HepG2 (cell line): Measurements from ENCODE around the gene FUBP3. TPM values are rescaled to one million over a fixed set of nuclear protein-coding genes. Genes with fewer than 3 reads are reported as not detected.

ENCODE experiments used
- ATAC-seq: fragments of 200-7000 bp; cut with Tn5 transposase; 3 replicates; pipeline ENCODE4 v1.9.1; 2020; ENCODE audit warnings: mild to moderate bottlenecking, moderate library complexity
- BruUV-seq: library from RNA; stranded (reverse); fragments of 400-500 nt; replicated peaks from 2 replicates; lab custom pipeline; 2021; lab: Mats Ljungman, UMichigan
- CTCF ChIA-PET: fragments of 300-600 bp; formaldehyde crosslinking; extraction: SDS; loops from one replicate; lab custom pipeline; 2021; ENCODE audit warnings: low total read pairs, inconsistent platforms, low intra/inter-chr PET ratio; lab: Yijun Ruan, JAX
- POLR2A ChIA-PET: fragments of 350-600 bp; sonication (Branson Sonifier 250); formaldehyde crosslinking; loops from one replicate; lab custom pipeline; 2020; ENCODE audit warnings: antibody characterized with exemption, inconsistent platforms; lab: Yijun Ruan, JAX
- DNase-seq: peaks from one replicate; pipeline ENCODE4 v3.0.0-alpha.2; 2015; ENCODE audit warnings: low spot score
- FAIRE-seq: peaks from 3 replicates; lab custom pipeline; 2011; peaks lifted over from hg19 to GRCh38; lab: Jason Lieb, UNC
- H2AFZ ChIP-seq: one replicate; pipeline ENCODE4 v1.6.1; 2011; ENCODE audit warnings: low read length, inconsistent platforms
- H3K27ac ChIP-seq: fragments of 300-600 bp; 3 replicates; pipeline ENCODE4 v1.8.0; 2011; ENCODE audit warnings: mixed run types, mild to moderate bottlenecking, mixed read lengths, low read length, inconsistent platforms; ENCODE audit not compliant: insufficient read depth; ENCODE audit errors: extremely low read length
- H3K27me3 ChIP-seq, 2 experiments: fragments of 200-600 bp in 1 of 2; 2 replicates in 1 of 2; 3 replicates in 1 of 2; pipeline versions ENCODE4 v1.6.0 to v1.8.0; 2011; ENCODE audit warnings: low read length in 2 of 2, mild to moderate bottlenecking in 2 of 2, moderate library complexity in 2 of 2, inconsistent platforms in 1 of 2; ENCODE audit not compliant: insufficient read depth in 2 of 2, control insufficient read depth in 1 of 2
- H3K36me3 ChIP-seq, 2 experiments: fragments of 200-600 bp in 1 of 2; replicated peaks in 1 of 2; 2 replicates in 1 of 2; 3 replicates in 1 of 2; pipeline versions ENCODE4 v1.5.1 to v1.8.0; 2011; ENCODE audit warnings: low read length in 2 of 2, inconsistent platforms in 1 of 2; ENCODE audit not compliant: insufficient read depth in 2 of 2, control insufficient read depth in 1 of 2
- H3K4me1 ChIP-seq: 2 replicates; pipeline ENCODE4 v1.5.1; 2012; ENCODE audit warnings: low read length, inconsistent platforms; ENCODE audit not compliant: insufficient read depth
- H3K4me2 ChIP-seq: 2 replicates; pipeline ENCODE4 v1.6.0; 2011; ENCODE audit warnings: low read depth, low read length, inconsistent platforms
- H3K4me3 ChIP-seq, 3 experiments: fragments of 200-600 bp in 1 of 3; sonication (generic), shearing (Covaris generic) in 1 of 3; replicated peaks in 1 of 3; 2 replicates each; pipeline ENCODE4 v1.5.1; 2011 to 2016; ENCODE audit warnings: low read length in 3 of 3, inconsistent platforms in 2 of 3, low read depth in 2 of 3, mild to moderate bottlenecking in 2 of 3, control low read depth in 1 of 3, mixed read lengths in 1 of 3; ENCODE audit not compliant: insufficient read depth in 1 of 3
- H3K79me2 ChIP-seq: one replicate; pipeline ENCODE4 v1.6.1; 2011; ENCODE audit warnings: low read length, inconsistent platforms; ENCODE audit not compliant: insufficient read depth
- H3K9ac ChIP-seq: 2 replicates; pipeline ENCODE4 v1.6.0; 2011; ENCODE audit warnings: mild to moderate bottlenecking, low read depth, low read length, inconsistent platforms; ENCODE audit not compliant: insufficient read depth
- H3K9me3 ChIP-seq: 2 replicates; pipeline ENCODE4 v1.5.1; 2012; ENCODE audit warnings: mild to moderate bottlenecking, low read length
- H4K20me1 ChIP-seq: 2 replicates; pipeline ENCODE4 v1.6.0; 2011; ENCODE audit warnings: inconsistent platforms, mild to moderate bottlenecking, low read length, moderate library complexity; ENCODE audit not compliant: insufficient read depth
- NR2F2 ChIP-seq: IDR thresholded peaks from 2 replicates; pipeline ENCODE4 v1.6.1; 2012; ENCODE audit warnings: low read depth, inconsistent platforms, borderline replicate concordance
- ZNF138 ChIP-seq: sonication (generic); formaldehyde crosslinking; IDR thresholded peaks from 2 replicates; pipeline ENCODE4 v1.5.0; 2020; ENCODE audit warnings: mild to moderate bottlenecking, low read depth, missing genetic modification reagents
- ZNF180 ChIP-seq: sonication (generic); formaldehyde crosslinking; IDR thresholded peaks from 2 replicates; pipeline ENCODE4 v1.4.0; 2020; ENCODE audit warnings: low read depth, missing genetic modification reagents, borderline replicate concordance
- ZNF317 ChIP-seq: sonication (generic); formaldehyde crosslinking; IDR thresholded peaks from 2 replicates; pipeline ENCODE4 v1.5.0; 2020; ENCODE audit warnings: mild to moderate bottlenecking, missing genetic modification reagents
- WGBS: methylation state at CpG from one replicate; pipeline ENCODE4 v1.1.6; 2017; ENCODE audit warnings: low lambda C conversion rate; 5-methylcytosine and 5-hydroxymethylcytosine counted together
- in situ Hi-C: cut with HindIII; loops from 2 replicates; pipeline ENCODE4 v1.10.0; 2017; ENCODE audit warnings: low pct_unique_long_range_greater_than_20kb; ENCODE audit not compliant: extremely low pct_ligation_motif_present
- intact Hi-C: fragments of 100-400 bp; cut with micrococcal nuclease; formaldehyde crosslinking; loops from one replicate; pipeline ENCODE4 v1.10.0; 2022; ENCODE audit not compliant: unreplicated experiment
- polyA plus RNA-seq, 8 experiments: library from polyadenylated mRNA; depleted of rRNA in 3 of 8; stranded (reverse) in 7 of 8; unstranded in 1 of 8; fragments of >200 nt; fragmentation: Illumina TruSeq in 4 of 8; extraction: Trizol in 4 of 8; gene quantifications; 2 replicates each; pipeline versions ENCODE4 v1.2.1 to v1.2.3, GENCODE V29; 2011 to 2016; ENCODE audit warnings: low read depth in 4 of 8, missing spikeins in 1 of 8, mixed read lengths in 1 of 8; ENCODE audit not compliant: insufficient read depth in 1 of 8
- total RNA-seq, 5 experiments: library from RNA; depleted of rRNA; stranded (reverse); fragments of >200 nt; fragmentation: Illumina TruSeq; extraction: Trizol; gene quantifications; 2 replicates each; pipeline ENCODE4 v1.2.3, GENCODE V29; 2016; ENCODE audit warnings: low read depth in 1 of 5
- TF ChIP-seq, protein P1 (sequence below): sonication (generic); formaldehyde crosslinking; IDR thresholded peaks from 2 replicates; pipeline ENCODE4 v1.9.0; 2022; ENCODE audit warnings: missing genetic modification reagents, mild to moderate bottlenecking, borderline replicate concordance
- TF ChIP-seq, protein P2 (sequence below): sonication (generic); formaldehyde crosslinking; IDR thresholded peaks from 2 replicates; pipeline ENCODE4 v1.4.0; 2020; ENCODE audit warnings: mild to moderate bottlenecking, missing genetic modification reagents
- TF ChIP-seq, protein P3 (sequence below): sonication (generic); formaldehyde crosslinking; IDR thresholded peaks from 2 replicates; pipeline ENCODE4 v1.5.1; 2020; ENCODE audit warnings: mild to moderate bottlenecking, missing genetic modification reagents, moderate library complexity
- TF ChIP-seq, protein P4 (sequence below): sonication (generic); formaldehyde crosslinking; IDR thresholded peaks from 2 replicates; pipeline ENCODE4 v1.4.0; 2020; ENCODE audit warnings: missing genetic modification reagents, borderline replicate concordance
- TF ChIP-seq, protein P5 (sequence below), 2 experiments: sonication (generic) in 1 of 2; formaldehyde crosslinking in 1 of 2; IDR thresholded peaks; 2 replicates each; pipeline versions ENCODE4 v1.4.0 to v1.6.1; 2018 to 2020; ENCODE audit warnings: missing genetic modification reagents in 2 of 2, borderline replicate concordance in 1 of 2, low read depth in 1 of 2, mild to moderate bottlenecking in 1 of 2, missing biosample characterization in 1 of 2

The FUBP3 gene
- total and polyA plus RNA-seq, 2 of the 13 experiments (the other 11 are each of a cell fraction or from before 2014, with no cell fraction given): 28.7 to 40.0 TPM

DNA sequence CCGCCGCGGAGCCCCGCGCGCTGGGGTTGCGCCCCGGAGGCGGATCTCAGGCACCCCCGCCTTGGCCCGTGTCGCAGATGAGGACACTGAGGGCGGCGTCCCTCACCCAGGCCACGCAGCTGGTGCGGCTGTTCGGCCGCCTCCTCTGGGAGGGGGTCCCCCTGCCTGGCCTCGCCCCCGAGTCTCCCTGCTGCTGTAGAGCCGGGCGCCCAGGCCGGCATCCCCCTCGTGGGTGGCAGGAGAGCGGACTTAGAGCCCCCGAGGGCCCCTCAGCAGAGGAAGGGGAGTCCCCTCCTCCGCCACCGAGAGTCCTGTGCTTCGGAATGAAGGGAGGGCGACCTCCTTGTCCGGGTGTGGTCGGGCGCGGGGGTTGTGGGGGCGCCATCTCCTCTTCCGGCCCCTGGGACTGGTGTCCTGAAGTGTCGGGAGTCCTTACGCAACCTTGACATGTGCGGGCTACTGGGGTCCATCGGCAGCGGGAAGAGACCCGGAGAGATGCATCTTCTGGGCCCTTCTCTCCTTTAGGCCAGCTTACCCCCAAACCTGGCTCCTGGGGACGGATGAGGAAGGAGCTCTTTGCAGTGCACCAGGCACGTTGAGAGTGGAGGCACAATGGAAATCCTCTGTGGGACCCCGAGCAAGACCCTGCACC is 102.5 kb downstream of the FUBP3 start:
- Histone ChIP-seq H3K27me3 (peaks cover 2 to 21% of the 10 kb centered on the region in 2 experiments; a peak in 3 of 5 replicates), H3K4me3 (peak overlapping the region; percentile 55 to 76 (median 62)), H3K9me3 (peaks cover 8% of the 10 kb centered on the region), H3K79me2 (no peaks in the 10 kb centered on the region), H3K4me2 (peak overlapping the region; percentile 100), H3K27ac (no peak overlapping the region), H3K4me1 (peaks cover 22% of the 10 kb centered on the region), H3K36me3 (no peaks in the 10 kb centered on the region), H2AFZ (no peak overlapping the region), H4K20me1 (no peaks in the 10 kb centered on the region), H3K9ac (peak overlapping the region; percentile 46)
- ChIA-PET CTCF (interaction anchor here (1.1 to 2.0 kb wide), 2 partner anchors 201 to 221 kb away, joined by 4 to 40 read pairs; no protein-coding TSS in a partner anchor), POLR2A (interaction anchor here (1.0 to 2.3 kb wide), 8 partner anchors 9 to 236 kb away, joined by 3 to 8 read pairs (median 4); partner anchors contain the start of gene EXOSC2)
- DNase-seq (no peak), ATAC-seq (peak; percentile 58), FAIRE-seq (no peak)
- intact Hi-C loops: loop anchor here (1.0 to 10.0 kb wide), 2 partner anchors 87 to 221 kb away; no protein-coding TSS in a partner anchor
- no TSS peak for BruUV-seq
- 0% methylated on average over 2 of the region's 45 CpGs for WGBS
- in situ Hi-C loops: loop anchor here (5.0 kb wide), 1 partner anchor 230 kb away; no protein-coding TSS in a partner anchor
- TF ChIP-seq, protein P1, sequence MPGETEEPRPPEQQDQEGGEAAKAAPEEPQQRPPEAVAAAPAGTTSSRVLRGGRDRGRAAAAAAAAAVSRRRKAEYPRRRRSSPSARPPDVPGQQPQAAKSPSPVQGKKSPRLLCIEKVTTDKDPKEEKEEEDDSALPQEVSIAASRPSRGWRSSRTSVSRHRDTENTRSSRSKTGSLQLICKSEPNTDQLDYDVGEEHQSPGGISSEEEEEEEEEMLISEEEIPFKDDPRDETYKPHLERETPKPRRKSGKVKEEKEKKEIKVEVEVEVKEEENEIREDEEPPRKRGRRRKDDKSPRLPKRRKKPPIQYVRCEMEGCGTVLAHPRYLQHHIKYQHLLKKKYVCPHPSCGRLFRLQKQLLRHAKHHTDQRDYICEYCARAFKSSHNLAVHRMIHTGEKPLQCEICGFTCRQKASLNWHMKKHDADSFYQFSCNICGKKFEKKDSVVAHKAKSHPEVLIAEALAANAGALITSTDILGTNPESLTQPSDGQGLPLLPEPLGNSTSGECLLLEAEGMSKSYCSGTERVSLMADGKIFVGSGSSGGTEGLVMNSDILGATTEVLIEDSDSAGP (CRISPR knock-in tag): 0 out of 2 replicates have a peak, but pooled peaks have one; percentile 7
- TF ChIP-seq, protein P2, sequence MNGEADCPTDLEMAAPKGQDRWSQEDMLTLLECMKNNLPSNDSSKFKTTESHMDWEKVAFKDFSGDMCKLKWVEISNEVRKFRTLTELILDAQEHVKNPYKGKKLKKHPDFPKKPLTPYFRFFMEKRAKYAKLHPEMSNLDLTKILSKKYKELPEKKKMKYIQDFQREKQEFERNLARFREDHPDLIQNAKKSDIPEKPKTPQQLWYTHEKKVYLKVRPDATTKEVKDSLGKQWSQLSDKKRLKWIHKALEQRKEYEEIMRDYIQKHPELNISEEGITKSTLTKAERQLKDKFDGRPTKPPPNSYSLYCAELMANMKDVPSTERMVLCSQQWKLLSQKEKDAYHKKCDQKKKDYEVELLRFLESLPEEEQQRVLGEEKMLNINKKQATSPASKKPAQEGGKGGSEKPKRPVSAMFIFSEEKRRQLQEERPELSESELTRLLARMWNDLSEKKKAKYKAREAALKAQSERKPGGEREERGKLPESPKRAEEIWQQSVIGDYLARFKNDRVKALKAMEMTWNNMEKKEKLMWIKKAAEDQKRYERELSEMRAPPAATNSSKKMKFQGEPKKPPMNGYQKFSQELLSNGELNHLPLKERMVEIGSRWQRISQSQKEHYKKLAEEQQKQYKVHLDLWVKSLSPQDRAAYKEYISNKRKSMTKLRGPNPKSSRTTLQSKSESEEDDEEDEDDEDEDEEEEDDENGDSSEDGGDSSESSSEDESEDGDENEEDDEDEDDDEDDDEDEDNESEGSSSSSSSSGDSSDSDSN (CRISPR knock-in tag): peak; percentile 33
- TF ChIP-seq ZNF180: no peak
- TF ChIP-seq, protein P3, sequence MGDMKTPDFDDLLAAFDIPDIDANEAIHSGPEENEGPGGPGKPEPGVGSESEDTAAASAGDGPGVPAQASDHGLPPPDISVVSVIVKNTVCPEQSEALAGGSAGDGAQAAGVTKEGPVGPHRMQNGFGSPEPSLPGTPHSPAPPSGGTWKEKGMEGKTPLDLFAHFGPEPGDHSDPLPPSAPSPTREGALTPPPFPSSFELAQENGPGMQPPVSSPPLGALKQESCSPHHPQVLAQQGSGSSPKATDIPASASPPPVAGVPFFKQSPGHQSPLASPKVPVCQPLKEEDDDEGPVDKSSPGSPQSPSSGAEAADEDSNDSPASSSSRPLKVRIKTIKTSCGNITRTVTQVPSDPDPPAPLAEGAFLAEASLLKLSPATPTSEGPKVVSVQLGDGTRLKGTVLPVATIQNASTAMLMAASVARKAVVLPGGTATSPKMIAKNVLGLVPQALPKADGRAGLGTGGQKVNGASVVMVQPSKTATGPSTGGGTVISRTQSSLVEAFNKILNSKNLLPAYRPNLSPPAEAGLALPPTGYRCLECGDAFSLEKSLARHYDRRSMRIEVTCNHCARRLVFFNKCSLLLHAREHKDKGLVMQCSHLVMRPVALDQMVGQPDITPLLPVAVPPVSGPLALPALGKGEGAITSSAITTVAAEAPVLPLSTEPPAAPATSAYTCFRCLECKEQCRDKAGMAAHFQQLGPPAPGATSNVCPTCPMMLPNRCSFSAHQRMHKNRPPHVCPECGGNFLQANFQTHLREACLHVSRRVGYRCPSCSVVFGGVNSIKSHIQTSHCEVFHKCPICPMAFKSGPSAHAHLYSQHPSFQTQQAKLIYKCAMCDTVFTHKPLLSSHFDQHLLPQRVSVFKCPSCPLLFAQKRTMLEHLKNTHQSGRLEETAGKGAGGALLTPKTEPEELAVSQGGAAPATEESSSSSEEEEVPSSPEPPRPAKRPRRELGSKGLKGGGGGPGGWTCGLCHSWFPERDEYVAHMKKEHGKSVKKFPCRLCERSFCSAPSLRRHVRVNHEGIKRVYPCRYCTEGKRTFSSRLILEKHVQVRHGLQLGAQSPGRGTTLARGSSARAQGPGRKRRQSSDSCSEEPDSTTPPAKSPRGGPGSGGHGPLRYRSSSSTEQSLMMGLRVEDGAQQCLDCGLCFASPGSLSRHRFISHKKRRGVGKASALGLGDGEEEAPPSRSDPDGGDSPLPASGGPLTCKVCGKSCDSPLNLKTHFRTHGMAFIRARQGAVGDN (CRISPR knock-in tag): peak; percentile 50
- no peak for TF ChIP-seq NR2F2
- TF ChIP-seq, protein P4, sequence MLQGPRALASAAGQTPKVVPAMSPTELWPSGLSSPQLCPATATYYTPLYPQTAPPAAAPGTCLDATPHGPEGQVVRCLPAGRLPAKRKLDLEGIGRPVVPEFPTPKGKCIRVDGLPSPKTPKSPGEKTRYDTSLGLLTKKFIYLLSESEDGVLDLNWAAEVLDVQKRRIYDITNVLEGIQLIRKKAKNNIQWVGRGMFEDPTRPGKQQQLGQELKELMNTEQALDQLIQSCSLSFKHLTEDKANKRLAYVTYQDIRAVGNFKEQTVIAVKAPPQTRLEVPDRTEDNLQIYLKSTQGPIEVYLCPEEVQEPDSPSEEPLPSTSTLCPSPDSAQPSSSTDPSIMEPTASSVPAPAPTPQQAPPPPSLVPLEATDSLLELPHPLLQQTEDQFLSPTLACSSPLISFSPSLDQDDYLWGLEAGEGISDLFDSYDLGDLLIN (CRISPR knock-in tag): no peak
- TF ChIP-seq, protein P5, sequence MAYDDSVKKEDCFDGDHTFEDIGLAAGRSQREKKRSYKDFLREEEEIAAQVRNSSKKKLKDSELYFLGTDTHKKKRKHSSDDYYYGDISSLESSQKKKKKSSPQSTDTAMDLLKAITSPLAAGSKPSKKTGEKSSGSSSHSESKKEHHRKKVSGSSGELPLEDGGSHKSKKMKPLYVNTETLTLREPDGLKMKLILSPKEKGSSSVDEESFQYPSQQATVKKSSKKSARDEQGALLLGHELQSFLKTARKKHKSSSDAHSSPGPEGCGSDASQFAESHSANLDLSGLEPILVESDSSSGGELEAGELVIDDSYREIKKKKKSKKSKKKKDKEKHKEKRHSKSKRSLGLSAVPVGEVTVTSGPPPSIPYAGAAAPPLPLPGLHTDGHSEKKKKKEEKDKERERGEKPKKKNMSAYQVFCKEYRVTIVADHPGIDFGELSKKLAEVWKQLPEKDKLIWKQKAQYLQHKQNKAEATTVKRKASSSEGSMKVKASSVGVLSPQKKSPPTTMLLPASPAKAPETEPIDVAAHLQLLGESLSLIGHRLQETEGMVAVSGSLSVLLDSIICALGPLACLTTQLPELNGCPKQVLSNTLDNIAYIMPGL (CRISPR knock-in tag; IDR thresholded peaks at IDR 0.05; ENCODE audit: borderline replicate concordance in 1 of 2, low read depth in 1 of 2): peak; percentile 5 to 13; a peak in 2 of 4 replicates
- TF ChIP-seq ZNF317 (CRISPR knock-in tag): no peak
- no peak for TF ChIP-seq ZNF138 (CRISPR knock-in tag)
